SU-DHL-6 (cell line): ENCODE data around the gene DAO.

Experiments used
- CTCF ChIP-seq: fragments of 200-600 bp; sonication (generic); IDR thresholded peaks from one replicate; pipeline ENCODE4 v1.5.1; 2017; ENCODE audit warnings: antibody characterized with exemption, mild to moderate bottlenecking, low read length, moderate library complexity; ENCODE audit not compliant: insufficient read depth, poor library complexity, severe bottlenecking
- EZH2phosphoT487 ChIP-seq: fragments of 200-600 bp; sonication (generic), shearing (Covaris generic); conservative IDR thresholded peaks from 2 replicates; pipeline ENCODE4 v1.6.1; 2018; ENCODE audit warnings: mild to moderate bottlenecking, antibody characterized with exemption, low read length, moderate library complexity, mixed read lengths

GRCh38 chr12:108853426-108853825 lies 26.5 kb upstream of the DAO start:
- TF ChIP-seq CTCF = no peak
- no peak for TF ChIP-seq EZH2phosphoT487
